Measurements from ENCODE around the gene PIK3R5.

The PIK3R5 gene

DNA sequence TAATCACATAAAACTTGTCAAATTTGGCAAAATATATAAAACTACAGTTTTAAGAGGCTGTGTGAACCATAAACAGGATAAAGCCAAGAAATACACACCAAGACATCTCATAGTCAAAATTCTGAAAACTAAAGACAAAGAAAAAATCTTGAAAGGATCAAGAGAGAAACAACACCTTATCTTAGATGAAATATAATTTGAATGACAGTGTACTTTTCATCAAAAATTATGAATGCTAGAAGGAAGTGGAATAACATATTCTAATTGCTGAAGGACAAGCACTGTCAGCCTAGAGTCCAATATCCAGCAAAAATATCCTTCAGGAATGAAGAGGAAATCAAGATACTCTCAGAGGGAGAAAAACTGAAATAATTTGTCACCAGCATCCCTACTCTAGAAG is 37.2 kb downstream of the PIK3R5 start:
- H3K4me3 ChIP-seq (ENCODE audit: low read depth, low read length): no peak overlapping the region

DNA sequence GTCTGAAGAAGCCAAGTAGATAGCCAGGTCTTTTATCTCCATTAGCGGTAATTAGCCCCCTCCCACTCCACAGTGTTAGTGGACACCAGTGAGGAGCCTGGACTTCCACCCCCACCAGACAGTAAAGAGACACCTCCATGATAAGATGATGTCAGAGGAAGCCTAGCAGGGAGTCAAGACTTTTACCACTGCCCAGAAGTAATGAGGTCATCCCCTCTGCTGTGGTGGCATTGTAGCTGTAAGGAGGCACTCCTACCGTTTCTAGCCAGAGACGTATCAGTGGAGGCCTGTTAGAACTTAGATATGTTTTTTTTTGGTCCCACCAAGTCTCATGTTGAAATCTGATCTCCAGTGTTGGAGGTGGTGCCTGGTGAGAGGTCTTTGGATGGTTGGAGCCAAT is 38.1 kb downstream of the PIK3R5 start:
- no peak overlapping the region for H3K4me3 ChIP-seq (ENCODE audit: low read depth, low read length)

DNA sequence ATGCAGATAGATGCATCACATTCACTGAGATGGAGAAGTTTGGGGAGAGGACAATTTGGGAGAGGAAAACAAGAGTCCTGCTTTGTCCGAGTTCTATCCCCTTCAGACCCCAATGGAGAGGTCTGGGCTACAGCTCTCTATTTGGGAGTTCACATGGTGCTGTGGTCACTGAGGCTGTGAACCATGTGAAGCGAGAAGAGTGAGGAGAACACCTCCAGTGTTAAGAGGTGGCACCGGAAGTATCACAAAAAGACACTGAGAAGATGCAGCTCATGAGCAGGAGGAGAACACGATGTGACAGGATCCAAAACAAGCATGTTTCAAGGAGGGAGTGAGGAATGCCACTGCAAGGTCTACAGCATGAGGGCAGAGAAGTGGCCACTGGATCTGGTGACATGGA is 39.7 kb downstream of the PIK3R5 start:
- no peak overlapping the region for H3K4me3 ChIP-seq (ENCODE audit: low read depth, low read length)

DNA sequence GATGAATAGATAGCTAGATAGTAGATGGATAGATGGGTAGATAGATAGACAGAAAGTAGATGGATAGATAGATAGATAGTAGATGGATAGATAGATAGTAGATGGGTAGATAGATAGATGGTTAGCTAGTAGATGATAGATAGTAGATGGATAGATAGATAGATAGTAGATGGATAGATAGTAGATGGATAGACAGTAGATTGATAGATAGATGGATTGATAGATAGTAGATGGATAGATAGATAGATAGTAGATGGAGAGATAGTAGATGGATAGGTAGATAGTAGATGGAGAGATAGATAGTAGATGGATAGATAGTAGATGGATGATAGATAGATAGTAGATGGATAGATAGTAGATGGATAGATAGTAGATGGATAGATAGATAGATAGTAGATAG is 40.4 kb downstream of the PIK3R5 start:
- no peak overlapping the region for H3K4me3 ChIP-seq (ENCODE audit: low read depth, low read length)

DNA sequence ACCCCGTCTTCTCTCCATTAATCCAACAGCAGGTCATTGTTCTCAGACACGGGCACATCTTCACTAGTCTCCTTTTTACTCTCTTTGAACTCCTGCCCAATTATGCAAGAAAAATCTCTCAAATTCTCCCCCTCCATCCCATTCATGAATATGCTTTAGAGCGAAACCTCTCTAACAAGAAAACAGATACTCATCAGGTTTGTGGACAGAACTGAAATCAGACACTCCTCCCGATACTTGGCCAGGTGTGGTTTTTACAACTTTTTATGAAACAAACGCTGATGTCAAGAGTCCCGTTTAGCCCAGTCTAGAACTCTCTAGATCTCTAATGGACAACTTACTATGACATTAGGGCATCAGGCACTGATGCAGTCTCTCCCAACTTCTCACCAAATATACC is 40.9 kb downstream of the PIK3R5 start:
- no peak overlapping the region for H3K4me3 ChIP-seq (ENCODE audit: low read depth, low read length)

DNA sequence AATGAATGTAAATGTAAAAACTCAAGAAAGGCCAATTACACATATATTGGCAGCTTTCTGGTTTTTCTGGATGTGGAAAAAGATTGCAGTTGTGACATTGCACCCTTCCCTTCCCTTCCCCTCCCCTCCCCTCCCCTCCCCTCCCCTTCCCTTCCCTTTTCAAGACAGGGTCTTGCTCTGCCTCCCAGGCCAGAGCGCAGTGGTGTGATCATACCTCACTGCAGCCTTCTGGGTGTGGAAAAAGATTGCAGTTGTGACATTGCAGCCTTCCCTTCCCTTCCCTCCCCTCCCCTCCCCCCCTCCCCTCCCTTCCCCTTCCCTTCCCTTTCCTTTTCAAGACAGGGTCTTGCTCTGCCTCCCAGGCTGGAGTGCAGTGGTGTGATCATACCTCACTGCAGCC is 41.7 kb downstream of the PIK3R5 start:
- no peak overlapping the region for H3K4me3 ChIP-seq (ENCODE audit: low read depth, low read length)

DNA sequence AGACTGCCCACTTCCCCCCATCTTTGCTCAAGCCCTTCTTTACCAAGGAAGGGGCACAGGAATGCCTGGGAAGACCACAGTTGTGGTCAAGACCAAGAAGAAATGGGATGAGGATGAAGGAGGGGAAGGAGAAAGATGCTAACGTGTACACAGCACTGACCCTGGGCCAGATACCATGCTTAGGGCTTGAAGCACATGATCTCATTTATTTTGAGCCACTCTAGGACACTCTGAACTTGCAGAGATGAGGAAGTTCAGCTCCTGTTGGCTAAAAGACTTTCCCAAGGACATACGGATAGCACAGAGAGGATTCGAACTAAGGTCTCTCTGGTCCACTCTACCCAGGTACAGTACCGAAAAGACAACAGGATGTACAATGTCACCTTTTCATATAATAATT is 42.6 kb downstream of the PIK3R5 start:
- no peak overlapping the region for H3K4me3 ChIP-seq (ENCODE audit: low read depth, low read length)

DNA sequence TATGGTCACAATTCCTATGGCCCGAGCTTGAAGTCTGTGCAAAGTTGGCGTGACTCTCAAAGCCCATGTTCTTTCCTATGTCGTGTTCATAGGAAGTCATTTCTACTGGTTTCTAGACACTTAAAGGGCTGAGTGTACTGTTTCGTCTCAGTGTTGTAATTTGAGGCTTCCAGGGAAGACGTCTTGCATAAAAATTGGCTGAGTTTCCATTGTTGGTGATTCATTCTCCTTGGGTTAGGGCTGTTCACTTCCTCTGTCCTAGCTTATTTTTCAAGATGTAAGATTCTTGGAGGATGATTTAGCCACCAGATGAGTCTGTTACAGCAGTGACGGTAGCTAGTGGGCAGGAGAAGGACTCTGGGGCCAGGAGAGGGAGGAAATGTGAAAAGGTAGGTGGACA is 43.1 kb downstream of the PIK3R5 start:
- H3K4me3 ChIP-seq (ENCODE audit: low read depth, low read length): no peak overlapping the region

DNA sequence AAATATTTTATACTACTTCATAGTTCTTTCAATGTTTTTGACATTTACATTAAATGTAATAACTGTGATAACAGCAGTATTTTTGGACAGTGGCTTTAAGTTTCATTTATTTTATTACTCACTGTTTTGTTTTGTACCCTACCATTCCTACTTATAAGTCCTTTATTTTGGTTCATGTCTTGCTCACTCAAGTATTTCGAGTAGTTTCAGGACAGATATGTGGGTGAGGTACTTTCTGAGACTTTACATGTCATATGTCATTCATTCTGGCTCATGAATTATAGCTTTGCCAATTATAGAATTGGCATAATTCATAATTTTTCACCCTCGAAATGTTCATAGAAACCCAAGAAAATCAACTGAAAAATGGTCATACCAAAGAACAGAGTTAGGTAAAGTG is 44.4 kb downstream of the PIK3R5 start:
- no peak overlapping the region for H3K4me3 ChIP-seq (ENCODE audit: low read depth, low read length)

DNA sequence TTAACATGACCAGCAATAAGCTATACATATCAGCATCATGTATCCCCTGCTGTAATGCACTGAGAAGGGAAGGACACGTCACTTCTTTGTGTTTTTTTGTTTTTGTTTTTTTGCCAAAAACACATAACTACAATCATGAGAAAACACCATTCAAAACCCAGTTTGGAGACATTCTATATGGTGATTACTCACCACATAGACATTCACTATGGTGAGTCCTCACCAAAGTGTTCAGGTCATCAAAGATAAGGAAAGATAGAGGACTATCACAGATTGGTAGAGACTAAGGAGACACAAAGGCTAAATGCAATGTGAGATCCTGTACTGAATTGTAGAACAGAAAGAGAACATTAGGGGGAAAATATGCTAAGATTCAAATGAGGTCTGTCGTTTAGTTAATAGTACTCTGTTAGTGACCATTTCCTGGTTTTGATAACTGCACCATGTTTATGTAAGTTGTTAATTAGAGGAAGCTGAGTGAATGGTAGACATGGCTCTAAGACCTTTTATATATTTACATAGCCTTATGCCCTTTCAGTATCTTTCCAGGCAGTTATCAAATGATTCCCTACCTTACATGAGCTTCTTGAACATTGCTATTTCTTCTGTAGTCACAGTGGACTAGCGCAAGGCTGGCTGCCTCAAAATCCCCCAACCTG is 46.6 kb downstream of the PIK3R5 start:
- no peak overlapping the region for H3K4me3 ChIP-seq (ENCODE audit: low read depth, low read length)

DNA sequence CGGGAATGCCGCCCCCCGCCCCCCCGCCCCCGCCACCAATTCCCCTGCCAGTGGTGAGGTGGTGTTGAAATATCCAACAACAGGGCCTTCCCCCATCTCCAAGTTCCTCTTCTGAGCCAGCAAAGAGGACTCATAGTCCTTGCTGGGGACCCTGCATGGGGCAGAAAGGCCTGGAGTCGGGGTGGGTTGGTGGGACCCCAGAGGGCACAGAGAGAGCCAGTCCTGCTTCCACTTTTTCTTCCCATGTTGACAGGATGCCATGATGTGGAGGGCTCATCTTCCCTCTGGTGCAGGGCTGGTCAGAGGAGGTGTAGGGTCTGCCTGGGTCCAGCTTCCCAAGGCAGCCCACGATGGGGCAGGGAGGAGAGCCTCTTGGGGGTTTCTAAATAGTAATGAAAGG is 49.0 kb downstream of the PIK3R5 start:
- no peak overlapping the region for H3K4me3 ChIP-seq (ENCODE audit: low read depth, low read length)

DNA sequence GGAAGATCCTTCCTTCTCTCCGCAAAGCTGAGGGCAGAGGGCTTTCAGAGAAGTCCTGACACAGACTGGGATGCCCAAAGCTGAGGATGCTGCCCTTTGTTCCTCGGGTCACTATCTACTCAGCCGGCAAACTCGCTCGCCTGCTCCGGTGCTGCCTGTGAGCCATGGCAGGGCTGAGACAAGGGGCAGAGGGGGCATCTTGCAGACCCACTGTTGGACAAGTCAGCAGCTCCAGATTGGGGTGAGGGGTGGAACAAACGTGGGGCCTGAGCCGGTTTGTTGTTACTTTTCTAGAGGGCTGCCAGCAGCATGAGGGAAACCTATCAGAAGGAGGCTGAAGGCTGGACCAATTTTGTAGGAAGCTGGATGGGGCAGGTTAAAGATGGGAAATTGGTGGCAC is 51.0 kb downstream of the PIK3R5 start:
- H3K4me3 ChIP-seq (ENCODE audit: low read depth, low read length): no peak overlapping the region

DNA sequence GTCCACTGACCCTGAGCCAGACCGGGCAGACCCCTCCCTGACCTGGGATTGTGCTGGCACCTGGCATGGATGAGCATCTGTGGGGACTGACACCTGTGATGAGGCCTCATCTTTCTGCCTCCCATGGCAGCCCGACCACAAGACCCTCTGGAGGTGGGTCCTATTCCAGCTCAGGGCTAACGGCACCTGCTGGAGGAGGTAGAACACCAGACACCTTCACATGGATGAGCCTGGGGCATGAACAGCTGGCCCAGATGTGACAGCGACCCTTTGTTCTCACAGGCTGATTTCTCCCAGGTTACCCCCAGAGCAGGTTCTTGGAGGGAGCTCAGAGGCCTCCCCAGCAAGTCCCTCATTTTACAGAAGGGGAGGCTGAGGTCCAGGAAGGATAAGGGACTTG is 51.6 kb downstream of the PIK3R5 start:
- H3K4me3 ChIP-seq (ENCODE audit: low read depth, low read length): no peak overlapping the region

DNA sequence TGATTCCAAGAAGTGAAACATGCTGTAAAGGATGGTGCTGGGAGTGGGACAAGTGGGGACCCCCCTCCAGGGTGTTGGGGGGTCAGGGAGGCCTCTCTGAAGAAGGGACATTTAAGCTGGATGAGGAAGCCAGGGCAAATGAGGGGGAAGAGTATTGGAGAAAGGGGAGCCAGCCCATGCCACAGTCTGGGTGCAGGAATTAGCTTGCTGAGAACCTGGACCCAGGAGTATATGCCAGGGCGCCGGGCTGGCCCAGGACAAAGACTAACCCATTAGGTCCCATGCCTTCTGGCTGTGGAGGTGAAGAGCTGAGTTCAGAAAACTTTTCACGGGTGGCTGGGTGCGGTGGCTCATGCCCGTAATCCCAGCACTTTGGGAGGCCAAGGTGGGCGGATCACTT is 52.4 kb downstream of the PIK3R5 start:
- no peak overlapping the region for H3K4me3 ChIP-seq (ENCODE audit: low read depth, low read length)

DNA sequence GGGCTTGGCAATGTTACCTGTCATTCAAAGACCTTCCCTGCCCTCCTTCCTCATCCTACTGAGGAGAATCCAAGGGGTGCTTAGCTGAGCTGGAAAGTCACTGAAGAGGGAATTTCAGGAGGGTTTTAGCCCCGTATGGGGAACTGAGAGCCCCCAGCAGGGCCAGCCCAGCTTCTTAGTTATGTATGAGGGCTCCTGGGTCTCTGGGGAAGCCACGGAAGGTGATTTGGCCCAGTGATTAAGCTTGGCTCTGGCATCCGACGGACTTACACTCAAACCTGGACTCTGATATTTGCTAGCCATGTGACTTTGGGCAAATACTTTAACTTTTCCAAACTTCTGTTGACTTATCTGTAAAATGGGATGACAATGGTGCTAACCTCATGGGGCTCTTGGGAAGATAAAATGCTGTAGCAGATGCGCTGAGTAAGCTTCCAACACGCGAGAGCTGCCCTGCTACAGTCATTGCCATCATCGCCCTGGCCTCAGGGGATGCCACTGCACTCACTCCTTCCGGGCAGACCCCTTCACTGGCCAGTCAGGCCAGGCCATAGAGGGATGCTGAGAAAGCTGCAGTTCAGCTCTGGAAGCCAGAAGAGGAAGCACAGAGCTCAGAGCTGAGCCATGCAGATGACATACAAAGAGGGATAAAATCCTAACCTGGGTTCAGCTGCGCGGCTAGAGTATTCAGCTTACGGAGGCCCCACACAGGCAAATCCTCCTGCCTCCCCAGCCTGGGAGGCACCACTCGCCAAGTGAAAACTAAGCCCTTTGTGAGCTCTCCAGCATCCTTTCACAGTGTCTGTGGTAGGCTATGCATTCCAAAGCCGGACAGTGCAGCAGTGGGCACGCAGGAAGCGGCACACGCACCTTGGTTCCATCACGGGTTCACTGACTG is 53.2 kb downstream of the PIK3R5 start:
- no peak overlapping the region for H3K4me3 ChIP-seq (ENCODE audit: low read depth, low read length)

DNA sequence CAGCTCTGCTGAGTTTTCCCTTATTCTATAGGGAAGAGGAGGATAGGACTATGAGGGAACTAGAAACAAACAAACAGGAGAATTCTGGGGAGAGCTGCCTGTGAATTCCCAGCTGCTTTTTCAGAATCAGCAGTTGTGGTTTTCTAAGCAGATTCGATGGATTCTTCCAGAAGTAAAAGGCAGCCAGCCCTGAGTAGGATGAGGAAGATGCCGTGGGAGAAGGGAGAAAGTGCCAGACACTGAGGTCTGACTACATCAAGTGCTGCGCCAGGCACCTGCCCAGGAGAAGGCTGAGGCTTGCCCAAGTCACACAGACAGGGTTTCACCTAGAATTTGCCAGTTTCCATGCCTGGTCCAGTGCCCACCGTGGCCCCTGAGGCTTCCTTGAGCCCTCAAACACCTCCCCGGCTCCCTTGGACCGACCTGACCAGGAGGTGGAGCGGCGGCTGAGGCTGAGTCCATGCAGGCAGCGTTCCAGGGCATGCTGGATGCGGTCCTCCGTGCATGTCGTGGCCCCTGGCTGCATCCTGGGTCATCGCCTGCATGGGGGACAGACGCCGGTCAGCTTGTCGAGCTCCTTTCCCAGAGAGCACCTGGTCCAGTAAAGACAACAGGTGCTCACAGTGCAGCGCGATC is 54.4 kb downstream of the PIK3R5 start:
- no peak overlapping the region for H3K4me3 ChIP-seq (ENCODE audit: low read depth, low read length)

DNA sequence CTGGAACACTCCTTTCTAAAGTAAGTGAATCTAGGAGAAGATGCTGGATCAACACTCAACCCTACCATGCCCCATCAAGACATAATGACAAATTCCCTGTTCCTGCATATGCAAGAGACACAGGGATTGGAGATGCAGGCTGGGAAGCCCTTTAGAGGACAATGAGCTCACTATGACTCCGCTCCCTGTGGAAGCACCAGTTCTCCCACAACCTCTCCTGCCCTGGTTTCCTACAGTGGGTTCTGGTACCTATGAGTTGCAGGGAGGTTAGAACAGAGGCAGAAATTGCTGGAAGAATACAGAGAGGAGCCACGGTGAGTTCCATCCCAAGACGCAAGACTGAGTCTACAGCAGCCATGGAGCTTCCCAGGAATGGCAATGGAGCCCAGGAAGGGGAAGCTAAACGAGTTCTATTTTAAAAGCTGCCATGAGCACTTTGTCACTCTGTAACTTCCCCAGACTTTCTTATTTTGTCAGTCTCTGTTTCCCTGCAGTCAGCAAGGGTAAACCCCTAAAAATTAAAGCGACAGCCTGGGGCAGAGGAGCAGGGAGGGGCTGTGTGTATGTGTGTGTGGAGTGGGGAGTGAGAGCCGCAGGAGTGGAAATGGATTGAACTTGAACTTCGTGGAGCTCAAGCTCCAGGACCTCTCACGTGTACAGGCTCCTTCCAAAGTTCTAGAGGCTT is 55.8 kb downstream of the PIK3R5 start:
- H3K4me3 ChIP-seq (ENCODE audit: low read depth, low read length): no peak overlapping the region

DNA sequence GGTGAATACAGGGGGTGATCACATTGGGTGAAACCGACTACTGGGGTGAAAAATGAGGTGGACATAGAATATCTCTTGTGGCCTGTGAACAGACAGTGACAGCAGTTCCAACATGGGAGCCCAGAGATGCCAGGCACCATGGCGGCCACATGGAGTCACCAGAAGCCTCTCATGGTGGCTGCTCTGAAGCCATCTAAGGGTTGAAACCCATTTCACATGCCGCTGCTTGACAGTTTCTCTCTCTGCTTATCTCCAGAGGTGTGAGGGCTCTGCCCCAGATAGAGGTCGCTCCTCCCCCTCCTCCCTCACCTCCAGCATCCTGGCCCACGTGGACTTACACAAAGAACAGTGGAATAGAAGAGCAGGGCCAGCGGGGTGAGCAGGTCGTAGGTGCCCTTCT is 60.2 kb downstream of the PIK3R5 start:
- H3K4me3 ChIP-seq (ENCODE audit: low read depth, low read length): no peak overlapping the region

DNA sequence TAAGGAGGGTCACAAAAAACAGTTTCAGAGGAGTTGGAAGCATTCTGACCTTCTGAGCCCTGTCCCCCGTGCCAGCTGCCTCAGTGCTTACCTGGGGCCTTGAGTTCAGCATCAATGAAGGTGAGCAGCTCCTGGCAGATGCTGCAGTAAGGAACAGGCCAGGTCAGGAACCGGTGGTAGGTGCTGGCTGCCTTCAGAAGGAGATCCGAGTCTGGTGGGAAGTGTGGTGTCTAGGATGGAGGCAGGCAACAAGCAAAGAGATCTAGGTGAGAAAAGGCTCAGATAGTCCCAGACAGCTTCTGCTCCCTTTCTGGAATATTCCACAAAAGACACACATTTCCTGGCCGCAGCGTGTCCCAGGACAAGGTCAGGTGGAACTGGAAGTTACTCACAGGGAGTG is 60.8 kb downstream of the PIK3R5 start:
- no peak overlapping the region for H3K4me3 ChIP-seq (ENCODE audit: low read depth, low read length)

DNA sequence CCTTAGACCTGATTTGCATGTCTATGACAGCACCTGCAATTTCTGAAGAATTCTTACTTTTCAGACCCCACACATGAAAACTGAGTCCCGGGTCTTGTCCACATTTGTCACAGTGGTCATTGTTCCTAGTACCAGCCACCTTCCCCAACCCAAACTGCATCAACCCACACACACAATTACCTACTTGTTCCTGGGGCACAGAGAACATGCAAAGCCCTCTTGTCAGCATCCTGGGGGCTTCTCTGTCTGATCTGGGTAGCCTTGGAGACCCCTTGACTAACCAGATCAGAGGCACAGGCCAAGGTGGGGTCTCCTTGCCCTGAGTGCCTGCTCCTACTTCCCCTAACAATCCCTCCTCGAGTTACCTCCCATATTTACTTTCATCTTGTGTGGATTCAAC is 61.3 kb downstream of the PIK3R5 start:
- no peak overlapping the region for H3K4me3 ChIP-seq (ENCODE audit: low read depth, low read length)
